GM12878 (cell line): Measurements from ENCODE around the gene TUT1. TPM values are rescaled to one million over a fixed set of nuclear protein-coding genes. Genes with fewer than 3 reads are reported as not detected.

Experiments used
- ATAC-seq: fragments of 200-7000 bp; cut with Tn5 transposase; 3 replicates; pipeline ENCODE4 v1.9.1; 2020; ENCODE audit warnings: mild to moderate bottlenecking, moderate library complexity
- BruUV-seq: library from RNA; stranded (reverse); fragments of 400-500 nt; replicated peaks from 2 replicates; lab custom pipeline; 2021; lab: Mats Ljungman, UMichigan
- CTCF ChIA-PET: fragments of 300-600 bp; sonication (Branson Sonifier 250); formaldehyde crosslinking; extraction: SDS; loops from one replicate; lab custom pipeline; 2021; ENCODE audit warnings: inconsistent platforms; lab: Yijun Ruan, JAX
- POLR2A ChIA-PET: fragments of 350-600 bp; formaldehyde crosslinking; extraction: SDS; loops from one replicate; lab custom pipeline; 2021; ENCODE audit warnings: inconsistent platforms; lab: Charles Lee
- RAD21 ChIA-PET: fragments of 300-600 bp; sonication (Branson Sonifier 250); formaldehyde crosslinking; loops from one replicate; lab custom pipeline; 2023; ENCODE audit warnings: antibody characterized with exemption; ENCODE audit not compliant: unreplicated experiment; lab: Charles Lee
- SMC1A ChIA-PET: fragments of 300-600 bp; sonication (Branson Sonifier 250); formaldehyde crosslinking; loops from one replicate; lab custom pipeline; 2023; ENCODE audit not compliant: unreplicated experiment, uncharacterized antibody; lab: Charles Lee
- DNase-seq: peaks from one replicate; pipeline ENCODE4 v3.0.0-alpha.2; 2011; ENCODE audit warnings: low read depth, low spot score
- FAIRE-seq: peaks from 3 replicates; lab custom pipeline; 2011; peaks lifted over from hg19 to GRCh38; lab: Jason Lieb, UNC
- H2AFZ ChIP-seq: 2 replicates; pipeline ENCODE4 v1.6.0; 2011; ENCODE audit warnings: low read depth, low read length, control low read depth; ENCODE audit not compliant: control insufficient read depth
- H3K27ac ChIP-seq: 2 replicates; pipeline ENCODE4 v1.5.1; 2011; ENCODE audit warnings: control low read depth; ENCODE audit not compliant: control insufficient read depth, insufficient read depth
- H3K27me3 ChIP-seq, 2 experiments: replicated peaks in 1 of 2; 2 replicates each; pipeline versions ENCODE4 v1.6.0 to v1.6.1; 2011; ENCODE audit warnings: low read length in 1 of 2; ENCODE audit not compliant: control insufficient read depth in 2 of 2, insufficient read depth in 2 of 2
- H3K36me3 ChIP-seq, 2 experiments: 2 replicates each; pipeline ENCODE4 v1.5.1; 2011; ENCODE audit warnings: low read length in 1 of 2; ENCODE audit not compliant: control insufficient read depth in 2 of 2, insufficient read depth in 2 of 2
- H3K4me1 ChIP-seq: 2 replicates; pipeline ENCODE4 v1.6.1; 2011; ENCODE audit warnings: mild to moderate bottlenecking, low read length, moderate library complexity, mixed read lengths; ENCODE audit not compliant: control insufficient read depth, insufficient read depth
- H3K4me2 ChIP-seq: 2 replicates; pipeline ENCODE4 v1.6.0; 2011; ENCODE audit warnings: control low read depth; ENCODE audit not compliant: control insufficient read depth, insufficient read depth
- H3K4me3 ChIP-seq: fragments of 200-600 bp; sonication (generic); 2 replicates; pipeline ENCODE4 v1.5.1; 2016
- H3K79me2 ChIP-seq: 2 replicates; pipeline ENCODE4 v1.6.0; 2011; ENCODE audit warnings: low read length; ENCODE audit not compliant: control insufficient read depth, insufficient read depth
- H3K9ac ChIP-seq: 2 replicates; pipeline ENCODE4 v1.8.0; 2011; ENCODE audit warnings: low read length, control low read depth, mixed read lengths; ENCODE audit not compliant: control insufficient read depth, insufficient read depth
- H3K9me3 ChIP-seq: replicated peaks from 3 replicates; pipeline ENCODE4 v1.5.1; 2011; ENCODE audit warnings: mild to moderate bottlenecking, low read length; ENCODE audit not compliant: control insufficient read depth, insufficient read depth
- H4K20me1 ChIP-seq: 2 replicates; pipeline ENCODE4 v1.6.0; 2011; ENCODE audit not compliant: control insufficient read depth, insufficient read depth
- BRCA1 ChIP-seq: IDR thresholded peaks from 2 replicates; pipeline ENCODE4 v1.6.1; 2011; ENCODE audit warnings: low read depth, low read length, improper control_type of control experiment
- ETV6 ChIP-seq, 2 experiments: fragments of 450-650 bp in 1 of 2; IDR thresholded peaks in 1 of 2; conservative IDR thresholded peaks in 1 of 2; 2 replicates each; pipeline ENCODE4 v1.6.1; 2014; ENCODE audit warnings: antibody characterized with exemption in 1 of 2, borderline replicate concordance in 1 of 2, low read depth in 1 of 2, mild to moderate bottlenecking in 1 of 2, moderate library complexity in 1 of 2
- HDAC2 ChIP-seq: fragments of 200-600 bp; sonication (generic); IDR thresholded peaks from 2 replicates; pipeline ENCODE4 v1.6.1; 2017
- KDM1A ChIP-seq: fragments of 200-600 bp; sonication (generic); IDR thresholded peaks from 2 replicates; pipeline ENCODE4 v1.6.1; 2016; ENCODE audit warnings: borderline replicate concordance
- PML ChIP-seq: IDR thresholded peaks from 2 replicates; pipeline ENCODE4 v1.6.1; 2012; ENCODE audit warnings: low read length, inconsistent platforms
- POLR2A ChIP-seq: IDR thresholded peaks from 2 replicates; pipeline ENCODE4 v1.6.1; 2011; ENCODE audit warnings: low read depth, mild to moderate bottlenecking, low read length
- WGBS: methylation state at CpG from one replicate; pipeline ENCODE4 v1.1.6; 2016; ENCODE audit warnings: low lambda C conversion rate; ENCODE audit not compliant: insufficient replicate concordance, insufficient coverage; ENCODE audit errors: missing lambda C conversion rate; 5-methylcytosine and 5-hydroxymethylcytosine counted together
- in situ Hi-C: fragments of 300-500 bp; cut with MboI; formaldehyde crosslinking; loops from 9 replicates; pipeline ENCODE4 v1.14.3; 2018; ENCODE audit warnings: mixed read lengths
- intact Hi-C: fragments of 100-400 bp; cut with micrococcal nuclease; formaldehyde crosslinking; loops from one replicate; pipeline ENCODE4 v1.14.2; 2022; ENCODE audit not compliant: unreplicated experiment
- polyA plus RNA-seq, 11 experiments: library from polyadenylated mRNA; depleted of rRNA in 4 of 11; unstranded in 6 of 11; stranded (reverse) in 5 of 11; fragments of >200 nt; fragmentation: Nextera tagmentation in 4 of 11; fragmentation: Illumina TruSeq in 1 of 11; extraction: Ambion mirVana in 4 of 11; extraction: Trizol in 1 of 11; gene quantifications; 1 replicate in 1 of 11; 2 replicates in 10 of 11; pipeline versions ENCODE4 v1.2.1 to v1.2.3, GENCODE V29; 2011 to 2016; ENCODE audit warnings: inconsistent platforms in 2 of 11, missing spikeins in 2 of 11, low read depth in 1 of 11
- total RNA-seq, 4 experiments: library from RNA; depleted of rRNA in 3 of 4; stranded (reverse); fragments of >200 nt in 3 of 4; fragmentation: Illumina TruSeq in 1 of 4; extraction: Trizol in 1 of 4; gene quantifications; 2 replicates each; pipeline versions ENCODE4 v1.2.1 to v1.2.3, GENCODE V29; 2013 to 2021
- TF ChIP-seq, protein P1 (sequence below): fragments of 450-650 bp; formaldehyde crosslinking; IDR thresholded peaks from 2 replicates; pipeline ENCODE4 v1.4.0; 2022; ENCODE audit warnings: mild to moderate bottlenecking, moderate library complexity
- TF ChIP-seq, protein P2 (sequence below): fragments of 450-650 bp; IDR thresholded peaks from 2 replicates; pipeline ENCODE4 v1.6.1; 2017; ENCODE audit warnings: borderline replicate concordance

The TUT1 gene
- total and polyA plus RNA-seq, 10 of the 15 experiments (the other 5 are each of a cell fraction or from before 2014, with no cell fraction given), result 1.1 to 29.9 (median 16.2) TPM

DNA sequence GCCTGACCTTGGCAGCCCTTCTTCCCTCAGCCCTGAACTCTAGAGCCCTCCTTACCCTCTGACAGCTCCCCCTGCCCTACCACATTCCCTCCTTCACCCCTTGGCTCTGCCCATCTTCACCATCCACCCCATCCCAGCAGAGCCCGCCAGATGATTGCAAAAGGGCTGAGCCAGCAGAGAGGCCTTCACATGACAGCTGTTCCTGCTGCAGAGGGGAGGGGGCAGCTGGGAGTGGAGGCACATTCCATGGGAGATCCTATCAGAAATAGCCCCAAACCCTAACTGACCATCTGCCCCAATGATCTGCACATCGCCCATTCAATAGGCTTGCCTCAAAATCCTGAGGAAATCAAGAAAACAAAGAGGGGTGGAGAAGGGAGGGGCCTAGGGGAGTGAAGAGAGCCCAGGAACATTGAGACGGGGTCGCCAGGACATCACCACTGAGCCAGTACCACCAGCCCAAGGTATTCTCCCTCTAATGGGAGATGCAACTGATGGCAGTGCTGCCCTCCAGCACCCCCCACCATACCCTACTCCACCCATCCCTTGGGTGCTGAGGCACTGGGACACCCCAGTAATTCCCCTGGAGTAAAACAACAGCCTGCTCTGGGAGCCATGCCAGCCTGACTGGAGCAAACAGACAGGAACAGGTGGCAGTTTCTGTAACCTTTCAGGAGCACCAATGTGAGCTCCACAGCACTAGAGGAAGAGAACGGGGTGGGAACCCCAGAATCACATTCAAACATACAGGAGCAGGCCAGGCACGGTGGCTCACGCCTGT is 36.7 kb downstream of the TUT1 start:
- FAIRE-seq (no peak), ATAC-seq (no peak), DNase-seq (no peak)
- H4K20me1 ChIP-seq, result no peaks in the 10 kb centered on the region
- no peaks in the 10 kb centered on the region for H3K27me3 ChIP-seq
- H3K4me3 ChIP-seq, result no peak overlapping the region
- H3K36me3 ChIP-seq, result peaks cover 2 to 7% of the 10 kb centered on the region in 2 experiments; a peak in 3 of 4 replicates
- RAD21 ChIA-PET, result interaction anchor here (1.1 to 13.9 kb wide), 4 partner anchors 12 to 160 kb away, joined by 3 to 313 read pairs (median 13); partner anchors contain the start of genes AHNAK and EEF1G
- no TSS peak for BruUV-seq
- H3K79me2 ChIP-seq, result no peaks in the 10 kb centered on the region
- intact Hi-C loops, result no loop called here
- no peak overlapping the region for H2AFZ ChIP-seq
- peaks cover 90% of the 10 kb centered on the region for H3K4me1 ChIP-seq
- WGBS, result 71% methylated on average over 6 of the region's 7 CpGs
- H3K4me2 ChIP-seq, result peak overlapping the region; percentile 1
- no peak for TF ChIP-seq BRCA1
- TF ChIP-seq POLR2A, result no peak
- TF ChIP-seq, all 136 proteins: peak for 0
- in situ Hi-C loops, result loop anchor here (10.0 kb wide), 1 partner anchor 130 kb away; no protein-coding TSS in a partner anchor
- ChIA-PET POLR2A (interaction anchor here (0.6 to 11.4 kb wide), 4 partner anchors 12 to 110 kb away, joined by 3 to 188 read pairs (median 4); partner anchors contain the start of genes AHNAK, C11orf98, CSKMT and TUT1), SMC1A (interaction anchor here (0.6 to 11.4 kb wide), 5 partner anchors 12 to 126 kb away, joined by 3 to 212 read pairs (median 7); no protein-coding TSS in a partner anchor), CTCF (interaction anchor here (0.7 to 7.5 kb wide), 8 partner anchors 9 to 130 kb away, joined by 3 to 246 read pairs (median 6); partner anchors contain the start of gene TUT1)
- peak overlapping the region; percentile 99 for H3K27ac ChIP-seq
- H3K9me3 ChIP-seq, result no peaks in the 10 kb centered on the region
- H3K9ac ChIP-seq, result no peak overlapping the region

DNA sequence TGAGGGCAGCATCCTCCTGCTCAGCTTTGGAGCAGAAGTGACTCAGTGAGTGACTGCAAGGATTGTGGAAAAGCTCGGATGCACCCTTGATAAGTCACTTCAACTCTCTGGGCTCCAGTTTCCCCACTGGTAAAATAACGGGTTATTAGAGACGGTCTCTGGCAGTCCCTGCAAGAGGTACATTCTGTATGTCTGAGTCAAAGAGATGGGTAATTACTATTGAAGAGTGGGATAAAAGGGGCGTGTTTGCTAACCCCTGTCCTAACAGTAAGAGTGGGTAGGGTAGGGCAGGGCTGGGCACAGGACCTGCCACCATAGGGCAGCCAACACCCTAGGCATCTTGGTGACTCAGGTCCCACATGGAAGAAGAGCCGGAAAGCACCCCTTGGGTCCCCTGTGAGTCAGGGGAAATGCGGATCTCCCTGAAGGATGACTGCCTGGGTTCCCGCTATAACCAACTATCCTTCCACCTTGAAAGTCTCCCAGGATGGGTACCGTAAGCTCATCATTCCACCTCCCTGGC is 37.4 kb downstream of the TUT1 start:
- Histone ChIP-seq H3K4me2 (no peak overlapping the region), H3K4me1 (peaks cover 83% of the 10 kb centered on the region), H3K36me3 (peaks cover 0 to 3% of the 10 kb centered on the region in 2 experiments; a peak in 2 of 4 replicates), H2AFZ (no peak overlapping the region), H4K20me1 (no peaks in the 10 kb centered on the region), H3K9me3 (no peaks in the 10 kb centered on the region), H3K4me3 (no peak overlapping the region), H3K79me2 (no peaks in the 10 kb centered on the region), H3K9ac (no peak overlapping the region), H3K27me3 (no peaks in the 10 kb centered on the region), H3K27ac (0 out of 2 replicates have a peak overlapping the region, but pooled peaks have one; percentile 56)
- DNase-seq, result no peak
- no peak for ATAC-seq
- in situ Hi-C loops, result loop anchor here (10.0 kb wide), 1 partner anchor 129 kb away; no protein-coding TSS in a partner anchor
- 95% methylated on average over 8 of the region's 8 CpGs for WGBS
- intact Hi-C loops, result no loop called here
- FAIRE-seq, result no peak
- ChIA-PET SMC1A (interaction anchor here (0.6 to 11.4 kb wide), 4 partner anchors 11 to 111 kb away, joined by 3 to 212 read pairs (median 4); partner anchors contain the start of gene B3GAT3), RAD21 (interaction anchor here (1.2 to 13.9 kb wide), 3 partner anchors 11 to 54 kb away, joined by 3 to 313 read pairs (median 19); partner anchors contain the start of genes AHNAK and EEF1G), POLR2A (interaction anchor here (0.6 to 11.4 kb wide), 3 partner anchors 11 to 38 kb away, joined by 3 to 188 read pairs (median 4); partner anchors contain the start of genes AHNAK and TUT1), CTCF (interaction anchor here (0.7 to 4.9 kb wide), 3 partner anchors 8 to 129 kb away, joined by 3 to 52 read pairs (median 3); no protein-coding TSS in a partner anchor)
- BruUV-seq, result no TSS peak
- TF ChIP-seq KDM1A (no peak), HDAC2 (no peak), PML (no peak), ETV6 (conservative IDR thresholded peaks at IDR 0.05 in 1 of 2, IDR thresholded peaks at IDR 0.05 in 1 of 2; ENCODE audit: borderline replicate concordance in 1 of 2, low read depth in 1 of 2) (no peak), BRCA1 (no peak), POLR2A (no peak)
- TF ChIP-seq, protein P1, sequence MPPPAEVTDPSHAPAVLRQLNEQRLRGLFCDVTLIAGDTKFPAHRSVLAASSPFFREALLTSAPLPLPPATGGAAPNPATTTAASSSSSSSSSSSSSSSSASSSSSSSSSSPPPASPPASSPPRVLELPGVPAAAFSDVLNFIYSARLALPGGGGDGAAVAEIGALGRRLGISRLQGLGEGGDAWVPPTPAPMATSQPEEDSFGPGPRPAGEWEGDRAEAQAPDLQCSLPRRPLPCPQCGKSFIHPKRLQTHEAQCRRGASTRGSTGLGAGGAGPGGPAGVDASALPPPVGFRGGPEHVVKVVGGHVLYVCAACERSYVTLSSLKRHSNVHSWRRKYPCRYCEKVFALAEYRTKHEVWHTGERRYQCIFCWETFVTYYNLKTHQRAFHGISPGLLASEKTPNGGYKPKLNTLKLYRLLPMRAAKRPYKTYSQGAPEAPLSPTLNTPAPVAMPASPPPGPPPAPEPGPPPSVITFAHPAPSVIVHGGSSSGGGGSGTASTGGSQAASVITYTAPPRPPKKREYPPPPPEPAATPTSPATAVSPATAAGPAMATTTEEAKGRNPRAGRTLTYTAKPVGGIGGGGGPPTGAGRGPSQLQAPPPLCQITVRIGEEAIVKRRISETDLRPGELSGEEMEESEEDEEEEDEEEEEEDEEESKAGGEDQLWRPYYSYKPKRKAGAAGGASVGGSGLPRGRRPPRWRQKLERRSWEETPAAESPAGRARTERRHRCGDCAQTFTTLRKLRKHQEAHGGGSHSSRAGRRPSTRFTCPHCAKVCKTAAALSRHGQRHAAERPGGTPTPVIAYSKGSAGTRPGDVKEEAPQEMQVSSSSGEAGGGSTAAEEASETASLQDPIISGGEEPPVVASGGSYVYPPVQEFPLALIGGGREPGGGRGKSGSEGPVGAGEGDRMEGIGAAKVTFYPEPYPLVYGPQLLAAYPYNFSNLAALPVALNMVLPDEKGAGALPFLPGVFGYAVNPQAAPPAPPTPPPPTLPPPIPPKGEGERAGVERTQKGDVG (CRISPR knock-in tag), result no peak
- TF ChIP-seq, protein P2, sequence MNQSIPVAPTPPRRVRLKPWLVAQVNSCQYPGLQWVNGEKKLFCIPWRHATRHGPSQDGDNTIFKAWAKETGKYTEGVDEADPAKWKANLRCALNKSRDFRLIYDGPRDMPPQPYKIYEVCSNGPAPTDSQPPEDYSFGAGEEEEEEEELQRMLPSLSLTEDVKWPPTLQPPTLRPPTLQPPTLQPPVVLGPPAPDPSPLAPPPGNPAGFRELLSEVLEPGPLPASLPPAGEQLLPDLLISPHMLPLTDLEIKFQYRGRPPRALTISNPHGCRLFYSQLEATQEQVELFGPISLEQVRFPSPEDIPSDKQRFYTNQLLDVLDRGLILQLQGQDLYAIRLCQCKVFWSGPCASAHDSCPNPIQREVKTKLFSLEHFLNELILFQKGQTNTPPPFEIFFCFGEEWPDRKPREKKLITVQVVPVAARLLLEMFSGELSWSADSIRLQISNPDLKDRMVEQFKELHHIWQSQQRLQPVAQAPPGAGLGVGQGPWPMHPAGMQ, result no peak
